HepG2 (cell line): ENCODE results near the gene DELE1. TPM values are rescaled to one million over a fixed set of nuclear protein-coding genes. Genes with fewer than 3 reads are reported as not detected.

Experiments used
- ATF7 ChIP-seq, 2 experiments: fragments of 450-650 bp in 1 of 2; sonication (generic) in 1 of 2; formaldehyde crosslinking in 1 of 2; IDR thresholded peaks; 2 replicates each; pipeline versions ENCODE4 v1.4.0 to v1.6.1; 2016 to 2020; ENCODE audit warnings: antibody characterized with exemption in 1 of 2, mild to moderate bottlenecking in 1 of 2, missing genetic modification reagents in 1 of 2
- CBX5 ChIP-seq: sonication (generic); formaldehyde crosslinking; IDR thresholded peaks from 2 replicates; pipeline ENCODE4 v1.4.0; 2020; ENCODE audit warnings: missing genetic modification reagents, borderline replicate concordance
- CREB1 ChIP-seq, 2 experiments: fragments of 450-650 bp in 1 of 2; IDR thresholded peaks; 2 replicates each; pipeline ENCODE4 v1.6.1; 2016 to 2017; ENCODE audit warnings: control low read depth in 1 of 2, mild to moderate bottlenecking in 1 of 2, missing compliant biosample characterization in 1 of 2, missing genetic modification characterization in 1 of 2
- FIP1L1 ChIP-seq: fragments of 200-400 bp; formaldehyde crosslinking; IDR thresholded peaks from 2 replicates; pipeline ENCODE4 v1.6.1; 2018; ENCODE audit warnings: low read depth, mild to moderate bottlenecking, low read length, moderate library complexity, borderline replicate concordance; ENCODE audit not compliant: insufficient read depth
- ISL2 ChIP-seq: sonication (generic); formaldehyde crosslinking; IDR thresholded peaks from 2 replicates; pipeline ENCODE4 v1.5.0; 2020; ENCODE audit warnings: missing genetic modification reagents
- MEIS1 ChIP-seq: sonication (generic); formaldehyde crosslinking; IDR thresholded peaks from 2 replicates; pipeline ENCODE4 v1.9.0; 2021; ENCODE audit warnings: mild to moderate bottlenecking, missing genetic modification reagents, moderate library complexity, borderline replicate concordance
- PCBP2 ChIP-seq: fragments of 200-400 bp; formaldehyde crosslinking; optimal IDR thresholded peaks from 2 replicates; pipeline ENCODE3; 2018; ENCODE audit warnings: low read length, low read depth; ENCODE audit not compliant: poor library complexity, severe bottlenecking
- PHF8 ChIP-seq: sonication (generic); formaldehyde crosslinking; IDR thresholded peaks from 2 replicates; pipeline ENCODE4 v1.5.0; 2020; ENCODE audit warnings: missing genetic modification reagents
- POGZ ChIP-seq: sonication (generic); formaldehyde crosslinking; IDR thresholded peaks from 2 replicates; pipeline ENCODE4 v1.4.0; 2020; ENCODE audit warnings: mild to moderate bottlenecking, missing genetic modification reagents
- POLR2AphosphoS2 ChIP-seq: IDR thresholded peaks from 2 replicates; pipeline ENCODE4 v1.6.1; 2011; ENCODE audit warnings: low read depth, low read length, improper control_type of control experiment
- PRPF4 ChIP-seq: fragments of 200-400 bp; formaldehyde crosslinking; IDR thresholded peaks from 2 replicates; pipeline ENCODE4 v1.6.1; 2016; ENCODE audit warnings: low read length, low read depth; ENCODE audit not compliant: poor library complexity, severe bottlenecking
- SCMH1 ChIP-seq: sonication (generic); formaldehyde crosslinking; IDR thresholded peaks from 2 replicates; pipeline ENCODE4 v1.9.0; 2021; ENCODE audit warnings: missing genetic modification reagents, mild to moderate bottlenecking, borderline replicate concordance
- TEF ChIP-seq: sonication (generic); formaldehyde crosslinking; IDR thresholded peaks from 2 replicates; pipeline ENCODE4 v1.5.0; 2020; ENCODE audit warnings: missing genetic modification reagents
- TFDP1 ChIP-seq: IDR thresholded peaks from 2 replicates; pipeline ENCODE4 v1.6.1; 2016; ENCODE audit warnings: missing compliant biosample characterization, missing genetic modification reagents, borderline replicate concordance
- THAP11 ChIP-seq: IDR thresholded peaks from 2 replicates; pipeline ENCODE4 v1.6.1; 2016; ENCODE audit warnings: missing biosample characterization, missing genetic modification reagents
- THAP8 ChIP-seq: sonication (generic); formaldehyde crosslinking; IDR thresholded peaks from 2 replicates; pipeline ENCODE4 v1.5.1; 2020; ENCODE audit warnings: missing genetic modification reagents, mild to moderate bottlenecking, borderline replicate concordance
- THYN1 ChIP-seq: sonication (generic); formaldehyde crosslinking; IDR thresholded peaks from 2 replicates; pipeline ENCODE4 v1.8.1; 2023; ENCODE audit warnings: low read depth, mild to moderate bottlenecking, moderate library complexity, missing genetic modification reagents, borderline replicate concordance
- TRIM24 ChIP-seq: sonication (generic); formaldehyde crosslinking; IDR thresholded peaks from 2 replicates; pipeline ENCODE4 v1.8.0; 2022; ENCODE audit warnings: mild to moderate bottlenecking, missing genetic modification reagents
- XBP1 ChIP-seq: sonication (generic); formaldehyde crosslinking; IDR thresholded peaks from 2 replicates; pipeline ENCODE4 v1.5.0; 2020; ENCODE audit warnings: missing genetic modification reagents
- ZBTB1 ChIP-seq: sonication (generic); formaldehyde crosslinking; IDR thresholded peaks from 2 replicates; pipeline ENCODE4 v1.4.0; 2020; ENCODE audit warnings: missing genetic modification reagents, borderline replicate concordance
- ZBTB8A ChIP-seq: sonication (generic); formaldehyde crosslinking; IDR thresholded peaks from 2 replicates; pipeline ENCODE4 v1.4.0; 2020; ENCODE audit warnings: mild to moderate bottlenecking, low read depth, missing genetic modification reagents, borderline replicate concordance
- ZEB1 ChIP-seq: IDR thresholded peaks from 2 replicates; pipeline ENCODE4 v1.6.1; 2012; ENCODE audit warnings: mild to moderate bottlenecking, low read depth, inconsistent platforms; ENCODE audit not compliant: insufficient replicate concordance
- ZNF383 ChIP-seq: sonication (generic); formaldehyde crosslinking; IDR thresholded peaks from 2 replicates; pipeline ENCODE4 v1.4.0; 2020; ENCODE audit warnings: missing genetic modification reagents, mild to moderate bottlenecking, borderline replicate concordance
- ZNF672 ChIP-seq: sonication (generic); formaldehyde crosslinking; IDR thresholded peaks from 2 replicates; pipeline ENCODE4 v1.8.1; 2022; ENCODE audit warnings: missing genetic modification reagents
- ZNF776 ChIP-seq: sonication (generic); formaldehyde crosslinking; IDR thresholded peaks from 2 replicates; pipeline ENCODE4 v1.4.0; 2020; ENCODE audit warnings: mild to moderate bottlenecking, missing genetic modification reagents
- ZNF784 ChIP-seq: sonication (generic); formaldehyde crosslinking; IDR thresholded peaks from 2 replicates; pipeline ENCODE4 v1.5.1; 2020; ENCODE audit warnings: missing genetic modification reagents, mild to moderate bottlenecking, borderline replicate concordance
- polyA plus RNA-seq, 8 experiments: library from polyadenylated mRNA; depleted of rRNA in 3 of 8; stranded (reverse) in 7 of 8; unstranded in 1 of 8; fragments of >200 nt; fragmentation: Illumina TruSeq in 4 of 8; extraction: Trizol in 4 of 8; gene quantifications; 2 replicates each; pipeline versions ENCODE4 v1.2.1 to v1.2.3, GENCODE V29; 2011 to 2016; ENCODE audit warnings: low read depth in 4 of 8, missing spikeins in 1 of 8, mixed read lengths in 1 of 8; ENCODE audit not compliant: insufficient read depth in 1 of 8
- total RNA-seq, 5 experiments: library from RNA; depleted of rRNA; stranded (reverse); fragments of >200 nt; fragmentation: Illumina TruSeq; extraction: Trizol; gene quantifications; 2 replicates each; pipeline ENCODE4 v1.2.3, GENCODE V29; 2016; ENCODE audit warnings: low read depth in 1 of 5

DELE1 gene
- total and polyA plus RNA-seq, 2 of the 13 experiments (the other 11 are each of a cell fraction or from before 2014, with no cell fraction given), result 57.5 to 90.3 TPM

- TF ChIP-seq ZBTB1 (CRISPR knock-in tag) (no peak), MEIS1 (CRISPR knock-in tag) (peak; percentile 89), ZNF784 (CRISPR knock-in tag) (peak; percentile 75; the same call in 1 of the 2 replicates), ZNF383 (CRISPR knock-in tag) (0 out of 2 replicates have a peak, but pooled peaks have one; percentile 49), TFDP1 (CRISPR knock-in tag) (peak; percentile 58; the same call in 1 of the 2 replicates), THYN1 (CRISPR knock-in tag) (no peak), POLR2AphosphoS2 (no peak), ATF7 (IDR thresholded peaks at IDR 0.05) (no peak), ATF7 (CRISPR knock-in tag; IDR thresholded peaks at IDR 0.05) (peak; percentile 78; the same call in 1 of the 2 replicates), ZBTB8A (CRISPR knock-in tag) (no peak), ZEB1 (no peak), ZNF672 (CRISPR knock-in tag) (no peak), PRPF4 (no peak), TRIM24 (CRISPR knock-in tag) (no peak), TEF (CRISPR knock-in tag) (no peak), ISL2 (CRISPR knock-in tag) (no peak; the same call in 1 of the 2 replicates), FIP1L1 (no peak), PCBP2 (no peak), XBP1 (CRISPR knock-in tag) (no peak), ZNF776 (peak; percentile 70), POGZ (CRISPR knock-in tag) (peak; percentile 83), PHF8 (peak; percentile 99), THAP11 (CRISPR knock-in tag) (peak; percentile 88), THAP8 (CRISPR knock-in tag) (no peak), CBX5 (peak; percentile 61; the same call in 1 of the 2 replicates), CREB1 (IDR thresholded peaks at IDR 0.05) (peak; percentile 54; the same call in 1 of the 2 replicates), CREB1 (CRISPR knock-in tag; IDR thresholded peaks at IDR 0.05) (peak; percentile 83), SCMH1 (CRISPR knock-in tag) (no peak)
Observed at GRCh38 chr5:141923448-141924313, at the start of gene DELE1 (continued).
